SK-N-SH (cell line): ENCODE measurements around the gene ATP6V0A1.

Experiments
- MXI1 ChIP-seq: IDR thresholded peaks from 2 replicates; pipeline ENCODE4 v1.6.1; 2012; ENCODE audit warnings: mild to moderate bottlenecking, low read depth, low read length, improper control_type of control experiment
- NFIC ChIP-seq: IDR thresholded peaks from 2 replicates; pipeline ENCODE4 v1.4.0; 2012; ENCODE audit warnings: borderline replicate concordance
- NRF1 ChIP-seq: IDR thresholded peaks from 2 replicates; pipeline ENCODE4 v1.6.1; 2012; ENCODE audit warnings: low read depth, mild to moderate bottlenecking, low read length
- POLR2AphosphoS5 ChIP-seq: IDR thresholded peaks from 2 replicates; pipeline ENCODE4 v1.6.1; 2012; ENCODE audit warnings: low read depth, low read length
- RCOR1 ChIP-seq: fragments of 150-350 bp; IDR thresholded peaks from 2 replicates; pipeline ENCODE4 v1.6.1; 2017; ENCODE audit warnings: antibody characterized with exemption, low read length
- TAF1 ChIP-seq: IDR thresholded peaks from 2 replicates; pipeline ENCODE4 v1.6.1; 2012; ENCODE audit warnings: low read depth, mild to moderate bottlenecking, low read length, moderate library complexity, borderline replicate concordance
- TF ChIP-seq, protein P1 (sequence below): fragments of 200-600 bp; sonication (generic); IDR thresholded peaks from 2 replicates; pipeline ENCODE4 v1.6.1; 2017; ENCODE audit warnings: antibody characterized with exemption, mild to moderate bottlenecking, moderate library complexity

DNA sequence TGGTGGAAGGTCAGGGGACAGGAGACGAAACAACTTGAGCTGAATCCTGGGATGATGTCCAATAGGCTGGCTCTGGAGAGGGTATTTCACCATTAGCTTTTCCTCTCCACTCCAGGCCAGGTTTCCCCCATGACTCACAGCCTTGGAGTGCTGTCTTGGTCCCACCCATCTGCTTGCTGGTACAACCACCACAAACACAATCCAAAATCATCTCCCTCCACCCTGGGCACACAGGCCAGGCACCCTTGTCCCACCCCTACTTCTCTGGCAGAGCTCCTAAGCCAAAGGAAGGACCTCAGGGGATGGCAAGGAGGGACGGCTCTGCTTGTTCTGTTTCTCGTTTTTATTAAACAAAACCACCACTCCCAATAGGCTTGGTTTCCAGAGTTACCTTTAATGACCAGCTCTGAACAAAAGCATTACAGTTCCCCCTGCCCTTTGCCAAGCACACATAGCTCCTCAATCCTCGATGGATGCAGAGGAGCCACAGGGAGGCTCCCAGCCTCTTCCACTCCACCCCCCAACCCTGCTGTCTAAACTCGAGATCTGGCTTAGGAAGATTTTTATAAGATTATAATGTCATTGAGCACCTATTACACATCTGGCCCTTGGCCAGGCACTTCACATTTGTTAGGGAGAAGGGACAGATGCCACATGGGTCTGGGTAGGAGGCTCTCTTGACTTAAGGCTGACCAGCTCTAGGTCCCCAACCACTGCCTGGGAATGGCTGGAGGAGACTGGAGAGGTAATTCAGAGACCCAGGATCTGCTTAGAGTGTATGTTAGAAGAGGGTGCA, 49.0 kb upstream of the ATP6V0A1 start:
- TF ChIP-seq, protein P1, sequence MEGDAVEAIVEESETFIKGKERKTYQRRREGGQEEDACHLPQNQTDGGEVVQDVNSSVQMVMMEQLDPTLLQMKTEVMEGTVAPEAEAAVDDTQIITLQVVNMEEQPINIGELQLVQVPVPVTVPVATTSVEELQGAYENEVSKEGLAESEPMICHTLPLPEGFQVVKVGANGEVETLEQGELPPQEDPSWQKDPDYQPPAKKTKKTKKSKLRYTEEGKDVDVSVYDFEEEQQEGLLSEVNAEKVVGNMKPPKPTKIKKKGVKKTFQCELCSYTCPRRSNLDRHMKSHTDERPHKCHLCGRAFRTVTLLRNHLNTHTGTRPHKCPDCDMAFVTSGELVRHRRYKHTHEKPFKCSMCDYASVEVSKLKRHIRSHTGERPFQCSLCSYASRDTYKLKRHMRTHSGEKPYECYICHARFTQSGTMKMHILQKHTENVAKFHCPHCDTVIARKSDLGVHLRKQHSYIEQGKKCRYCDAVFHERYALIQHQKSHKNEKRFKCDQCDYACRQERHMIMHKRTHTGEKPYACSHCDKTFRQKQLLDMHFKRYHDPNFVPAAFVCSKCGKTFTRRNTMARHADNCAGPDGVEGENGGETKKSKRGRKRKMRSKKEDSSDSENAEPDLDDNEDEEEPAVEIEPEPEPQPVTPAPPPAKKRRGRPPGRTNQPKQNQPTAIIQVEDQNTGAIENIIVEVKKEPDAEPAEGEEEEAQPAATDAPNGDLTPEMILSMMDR = no peak
- TF ChIP-seq NFIC (peak; percentile 7), RCOR1 (no peak), MXI1 (no peak), POLR2AphosphoS5 (no peak; the same call in 1 of the 2 replicates), NRF1 (no peak), TAF1 (no peak)
